ENCODE data around the gene SRRM4. TPM values are rescaled to one million over a fixed set of nuclear protein-coding genes. Genes with fewer than 3 reads are reported as not detected.
A peak's percentile ranks its signal among the peaks of the same experiment; 100 is the strongest.

Gene SRRM4
- polyA plus RNA-seq, 3 donors, result not detected

DNA sequence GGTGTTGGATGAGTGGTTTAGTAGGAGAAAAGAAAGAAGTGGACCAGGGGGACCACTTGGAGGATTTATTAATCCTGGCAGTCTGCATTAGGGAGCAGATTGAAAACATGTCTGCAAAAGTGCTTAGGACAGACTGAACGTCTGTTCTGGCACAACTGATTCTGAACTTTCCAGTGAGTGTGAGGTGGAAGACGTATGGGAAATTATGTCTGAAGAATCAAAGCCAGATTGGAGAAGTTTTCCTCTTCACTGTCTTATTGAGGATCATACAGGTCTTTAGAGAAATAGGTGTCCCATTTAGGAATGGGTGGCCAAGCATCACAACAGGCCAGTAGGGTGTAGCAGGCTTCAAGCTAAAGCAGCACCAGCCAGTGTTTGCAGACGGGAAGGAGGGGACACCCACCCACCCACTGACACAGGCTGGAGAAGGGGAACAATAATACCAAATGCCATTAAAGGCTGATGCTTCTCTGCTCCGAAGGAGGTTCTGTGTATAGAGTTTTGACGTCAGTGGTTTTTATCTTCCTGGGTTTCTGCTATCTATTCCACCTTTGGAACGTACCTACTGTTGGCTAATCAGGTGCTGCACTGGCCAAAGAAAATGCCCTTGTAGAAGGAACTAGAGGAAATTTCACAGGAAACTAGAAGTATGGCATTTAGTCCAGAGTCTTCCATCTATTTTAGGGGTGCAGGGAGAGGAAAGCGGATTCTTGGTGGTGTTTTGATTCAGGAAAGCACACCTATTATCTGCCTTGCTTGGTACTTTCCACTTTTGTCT is 1.8 kb downstream of the SRRM4 start:
- no peaks in the 10 kb centered on the region for H4K20me1 ChIP-seq (ENCODE audit: insufficient read depth, low read length)
- TF ChIP-seq, protein P1, sequence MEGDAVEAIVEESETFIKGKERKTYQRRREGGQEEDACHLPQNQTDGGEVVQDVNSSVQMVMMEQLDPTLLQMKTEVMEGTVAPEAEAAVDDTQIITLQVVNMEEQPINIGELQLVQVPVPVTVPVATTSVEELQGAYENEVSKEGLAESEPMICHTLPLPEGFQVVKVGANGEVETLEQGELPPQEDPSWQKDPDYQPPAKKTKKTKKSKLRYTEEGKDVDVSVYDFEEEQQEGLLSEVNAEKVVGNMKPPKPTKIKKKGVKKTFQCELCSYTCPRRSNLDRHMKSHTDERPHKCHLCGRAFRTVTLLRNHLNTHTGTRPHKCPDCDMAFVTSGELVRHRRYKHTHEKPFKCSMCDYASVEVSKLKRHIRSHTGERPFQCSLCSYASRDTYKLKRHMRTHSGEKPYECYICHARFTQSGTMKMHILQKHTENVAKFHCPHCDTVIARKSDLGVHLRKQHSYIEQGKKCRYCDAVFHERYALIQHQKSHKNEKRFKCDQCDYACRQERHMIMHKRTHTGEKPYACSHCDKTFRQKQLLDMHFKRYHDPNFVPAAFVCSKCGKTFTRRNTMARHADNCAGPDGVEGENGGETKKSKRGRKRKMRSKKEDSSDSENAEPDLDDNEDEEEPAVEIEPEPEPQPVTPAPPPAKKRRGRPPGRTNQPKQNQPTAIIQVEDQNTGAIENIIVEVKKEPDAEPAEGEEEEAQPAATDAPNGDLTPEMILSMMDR (IDR thresholded peaks at IDR 0.05), result no peak
- intact Hi-C loops (cut with micrococcal nuclease), result no loop called here
- H3K4me3 ChIP-seq (replicated peaks in 1 of 3; ENCODE audit: low read depth in 2 of 3, low read length in 3 of 3), result no peak overlapping the region
- H2AFZ ChIP-seq (ENCODE audit: insufficient read depth, low read depth, low read length, poor library complexity, severe bottlenecking), result no peak overlapping the region
- Mint-ChIP-seq H3K27me3 (ENCODE audit: low read depth in 3 of 3) (peaks cover 32 to 39% (median 39%) of the 10 kb centered on the region in 3 donors), H3K9me3 (peaks cover 0 to 6% (median 0%) of the 10 kb centered on the region in 7 donors), H3K36me3 (no peaks in the 10 kb centered on the region), H3K4me1 (no peaks in the 10 kb centered on the region), H3K4me3 (peak overlapping the region in 1 of 2 donors; percentile 59), H3K27ac (no peak overlapping the region)
- DNase-seq, result no peak
- no peak overlapping the region for H3K9ac ChIP-seq (ENCODE audit: insufficient read depth, low read length, poor library complexity, severe bottlenecking)
- no peaks in the 10 kb centered on the region for H3K4me1 ChIP-seq (ENCODE audit: control insufficient read depth in 1 of 2, insufficient read depth in 2 of 2, low read length in 2 of 2)
- 67% methylated on average over 5 of the region's 7 CpGs for WGBS (ENCODE audit: insufficient coverage)
- H3K27me3 ChIP-seq (ENCODE audit: control insufficient read depth in 2 of 2, insufficient read depth in 2 of 2, low read length in 2 of 2), result peaks cover 15 to 33% of the 10 kb centered on the region in 2 donors
- no peak overlapping the region for H3K4me2 ChIP-seq (replicated peaks; ENCODE audit: extremely low read depth, low read length, poor library complexity, severe bottlenecking)
- H3K79me2 ChIP-seq (ENCODE audit: insufficient read depth, low read length), result no peaks in the 10 kb centered on the region
- H3K36me3 ChIP-seq (replicated peaks in 1 of 2; ENCODE audit: control insufficient read depth in 1 of 2, insufficient read depth in 2 of 2, low read length in 2 of 2), result no peaks in the 10 kb centered on the region
- peaks cover 0 to 4% of the 10 kb centered on the region in 2 donors for H3K9me3 ChIP-seq (replicated peaks in 1 of 2; ENCODE audit: control insufficient read depth in 1 of 2, insufficient read depth in 1 of 2, low read length in 2 of 2)
- H3K27ac ChIP-seq (ENCODE audit: low read depth in 1 of 2, low read length in 2 of 2), result no peak overlapping the region

- Histone ChIP-seq H2AFZ (ENCODE audit: insufficient read depth, low read depth, low read length, poor library complexity, severe bottlenecking) (no peak overlapping the region), H3K4me1 (ENCODE audit: control insufficient read depth in 1 of 2, insufficient read depth in 2 of 2, low read length in 2 of 2) (no peaks in the 10 kb centered on the region), H3K27me3 (ENCODE audit: control insufficient read depth in 2 of 2, insufficient read depth in 2 of 2, low read length in 2 of 2) (peaks cover 15 to 33% of the 10 kb centered on the region in 2 donors), H3K4me2 (replicated peaks; ENCODE audit: extremely low read depth, low read length, poor library complexity, severe bottlenecking) (no peak overlapping the region), H3K36me3 (replicated peaks in 1 of 2; ENCODE audit: control insufficient read depth in 1 of 2, insufficient read depth in 2 of 2, low read length in 2 of 2) (no peaks in the 10 kb centered on the region), H3K9me3 (replicated peaks in 1 of 2; ENCODE audit: control insufficient read depth in 1 of 2, insufficient read depth in 1 of 2, low read length in 2 of 2) (peaks cover 0 to 4% of the 10 kb centered on the region in 2 donors), H4K20me1 (ENCODE audit: insufficient read depth, low read length) (no peaks in the 10 kb centered on the region), H3K27ac (ENCODE audit: low read depth in 1 of 2, low read length in 2 of 2) (no peak overlapping the region), H3K4me3 (replicated peaks in 1 of 3; ENCODE audit: low read depth in 2 of 3, low read length in 3 of 3) (no peak overlapping the region), H3K9ac (ENCODE audit: insufficient read depth, low read length, poor library complexity, severe bottlenecking) (no peak overlapping the region), H3K79me2 (ENCODE audit: insufficient read depth, low read length) (no peaks in the 10 kb centered on the region)
- Mint-ChIP-seq H3K36me3 (no peaks in the 10 kb centered on the region), H3K9me3 (peaks cover 0 to 6% (median 0%) of the 10 kb centered on the region in 7 donors), H3K27me3 (ENCODE audit: low read depth in 3 of 3) (peaks cover 32 to 39% (median 39%) of the 10 kb centered on the region in 3 donors), H3K4me3 (no peak overlapping the region), H3K27ac (no peak overlapping the region), H3K4me1 (no peaks in the 10 kb centered on the region)
- TF ChIP-seq, protein P1 (IDR thresholded peaks at IDR 0.05), result no peak
- DNase-seq, result no peak
- 71% methylated on average over 2 of the region's 2 CpGs for WGBS (ENCODE audit: insufficient coverage)
- intact Hi-C loops (cut with micrococcal nuclease), result no loop called here
These were observed 3.0 kb downstream of the SRRM4 start for GRCh38 chr12:118984161-118984943.
